Spleen (tissue), 11 donors: ENCODE measurements around the gene SSR3. TPM values are rescaled to one million over a fixed set of nuclear protein-coding genes. Genes with fewer than 3 reads are reported as not detected.

Experiments
- DNase-seq: peaks from one replicate; pipeline ENCODE4 v3.0.0-alpha.2; 2020
- H3K27ac ChIP-seq, 8 donors: fragments of 200-600 bp; sonication (generic) in 7 of 8; 1 replicate in 4 of 8; 2 replicates in 4 of 8; pipeline versions ENCODE4 v1.5.0 to v1.8.0; 2016 to 2021; ENCODE audit warnings: inconsistent platforms in 4 of 8, mild to moderate bottlenecking in 4 of 8, moderate library complexity in 1 of 8
- H3K27me3 ChIP-seq, 7 donors: fragments of 200-600 bp; sonication (generic) in 6 of 7; replicated peaks in 1 of 7; 1 replicate in 4 of 7; 2 replicates in 3 of 7; pipeline versions ENCODE4 v1.5.0 to v1.8.0; 2016 to 2021; ENCODE audit warnings: inconsistent platforms in 3 of 7, mild to moderate bottlenecking in 1 of 7
- H3K36me3 ChIP-seq, 6 donors: fragments of 200-600 bp; sonication (generic) in 5 of 6; 1 replicate in 4 of 6; 2 replicates in 2 of 6; pipeline versions ENCODE4 v1.5.0 to v1.8.0; 2016 to 2021; ENCODE audit warnings: inconsistent platforms in 2 of 6
- H3K4me1 ChIP-seq, 6 donors: fragments of 200-600 bp; sonication (generic) in 5 of 6; 1 replicate in 3 of 6; 2 replicates in 3 of 6; pipeline versions ENCODE4 v1.5.0 to v1.8.0; 2016 to 2021; ENCODE audit warnings: inconsistent platforms in 3 of 6
- H3K4me3 ChIP-seq, 8 donors: fragments of 200-600 bp; sonication (generic) in 7 of 8; 1 replicate in 4 of 8; 2 replicates in 4 of 8; pipeline versions ENCODE4 v1.5.0 to v1.8.0; 2016 to 2021; ENCODE audit warnings: inconsistent platforms in 4 of 8, mild to moderate bottlenecking in 4 of 8, moderate library complexity in 2 of 8
- H3K9me3 ChIP-seq, 8 donors: fragments of 200-600 bp; sonication (generic) in 7 of 8; 1 replicate in 4 of 8; 2 replicates in 4 of 8; pipeline versions ENCODE4 v1.5.0 to v1.8.0; 2016 to 2021; ENCODE audit warnings: inconsistent platforms in 4 of 8
- CTCF ChIP-seq, 11 experiments: fragments of 200-600 bp in 7 of 11; fragments of 450-650 bp in 4 of 11; sonication (generic) in 4 of 11; IDR thresholded peaks in 8 of 11; conservative IDR thresholded peaks in 3 of 11; 1 replicate in 7 of 11; 2 replicates in 4 of 11; pipeline versions ENCODE4 v1.4.0 to v1.8.0; 2016 to 2021; ENCODE audit warnings: antibody characterized with exemption in 11 of 11, inconsistent platforms in 4 of 11, mild to moderate bottlenecking in 1 of 11
- POLR2A ChIP-seq, 3 donors: fragments of 450-650 bp; IDR thresholded peaks; one replicate each; pipeline ENCODE4 v1.5.1; 2017; ENCODE audit warnings: antibody characterized with exemption in 3 of 3, mild to moderate bottlenecking in 1 of 3
- POLR2AphosphoS5 ChIP-seq, 3 donors: sonication (generic); formaldehyde crosslinking; IDR thresholded peaks; one replicate each; pipeline ENCODE4 v1.5.1; 2017; ENCODE audit warnings: antibody characterized with exemption in 3 of 3
- WGBS, 5 donors: extraction: QIAGEN DNeasy Blood & Tissue Kit in 3 of 5; methylation state at CpG; one replicate each; pipeline versions ENCODE4 v1.1.5 to v1.1.7; 2013 to 2018; 5-methylcytosine and 5-hydroxymethylcytosine counted together
- intact Hi-C: fragments of 100-400 bp; cut with DNase I; formaldehyde crosslinking; loops from one replicate; pipeline ENCODE4 v1.15.0; 2023; ENCODE audit warnings: low total_unique reads
- polyA plus RNA-seq, 3 donors: library from polyadenylated mRNA; stranded (reverse); fragments of 200-250 nt; gene quantifications; one replicate each; pipeline ENCODE4 v1.2.1, GENCODE V29; 2013
- total RNA-seq, 7 donors: library from RNA; depleted of rRNA in 3 of 7; stranded (reverse); fragments of >200 nt in 3 of 7; fragmentation: NEBNext Ultra II Directional in 4 of 7; extraction: Animal tissue kit (Norgen Biotek cat#: 25700) in 4 of 7; gene quantifications; one replicate each; pipeline versions ENCODE4 v1.1.0 to v1.2.1, GENCODE V29; 2016 to 2021
- donor health status: healthy with polysubstance abuse.
- donor health status: DM: no; HTN: no; CAD: no; lungs with moderate emphysema.
- donor health status: DM: no; HTN: no; CAD: no.
- donor health status: Bipolar disorder and iron deficiency.
- donor health status: healthy.
- donor health status: DM: no; HTN: no; CAD: no.
- donor health status: DM: yes; HTN: yes; CAD: no.

The SSR3 gene
- total and polyA plus RNA-seq, 10 donors, result 36.6 to 123 (median 96.7) TPM

- Histone ChIP-seq H3K27me3 (no peaks in the 10 kb centered on the region), H3K4me1 (no peaks in the 10 kb centered on the region), H3K36me3 (peaks cover 0 to 22% (median 2%) of the 10 kb centered on the region in 6 donors), H3K27ac (no peak overlapping the region), H3K4me3 (no peak overlapping the region), H3K9me3 (no peaks in the 10 kb centered on the region)
- WGBS, 5 donors, result 57 to 73% (median 62%) methylated on average over 3 of the region's 3 CpGs
- no peak for TF ChIP-seq CTCF (IDR thresholded peaks at IDR 0.05 in 8 of 11, conservative IDR thresholded peaks at IDR 0.05 in 3 of 11)
- TF ChIP-seq POLR2A (IDR thresholded peaks at IDR 0.05), result no peak
- TF ChIP-seq POLR2AphosphoS5 (IDR thresholded peaks at IDR 0.05), result no peak
- DNase-seq, result no peak
- intact Hi-C loops, result no loop called here
These were observed 22.2 kb downstream of the SSR3 start for GRCh38 chr3:156532730-156533129.

GRCh38 chr3:156530980-156531379 lies 23.9 kb downstream of the SSR3 start:
- H3K36me3 ChIP-seq, result peaks cover 0 to 13% (median 2%) of the 10 kb centered on the region in 6 donors
- WGBS, 5 donors, result 79 to 95% (median 93%) methylated on average over 5 of the region's 5 CpGs
- H3K4me1 ChIP-seq, result no peaks in the 10 kb centered on the region
- H3K27me3 ChIP-seq, result no peaks in the 10 kb centered on the region
- intact Hi-C loops, result no loop called here
- H3K9me3 ChIP-seq, result no peaks in the 10 kb centered on the region
- H3K27ac ChIP-seq, result no peak overlapping the region
- TF ChIP-seq CTCF (IDR thresholded peaks at IDR 0.05 in 8 of 11, conservative IDR thresholded peaks at IDR 0.05 in 3 of 11), result no peak
- no peak for TF ChIP-seq POLR2A (IDR thresholded peaks at IDR 0.05)
- no peak for TF ChIP-seq POLR2AphosphoS5 (IDR thresholded peaks at IDR 0.05)
- DNase-seq, result no peak
- H3K4me3 ChIP-seq, result no peak overlapping the region

GRCh38 chr3:156527060-156527459 lies 27.9 kb downstream of the SSR3 start:
- Histone ChIP-seq H3K9me3 (no peaks in the 10 kb centered on the region), H3K27ac (no peak overlapping the region), H3K36me3 (peaks cover 0 to 11% (median 2%) of the 10 kb centered on the region in 6 donors), H3K4me3 (no peak overlapping the region), H3K4me1 (peaks cover 0 to 8% (median 4%) of the 10 kb centered on the region in 6 donors), H3K27me3 (no peaks in the 10 kb centered on the region)
- no peak for DNase-seq
- TF ChIP-seq POLR2AphosphoS5 (IDR thresholded peaks at IDR 0.05) (no peak), POLR2A (IDR thresholded peaks at IDR 0.05) (no peak), CTCF (IDR thresholded peaks at IDR 0.05 in 8 of 11, conservative IDR thresholded peaks at IDR 0.05 in 3 of 11) (no peak)
- 63 to 100% (median 98%) methylated on average over 1 of the region's 1 CpG for WGBS, 5 donors
- intact Hi-C loops, result no loop called here

GRCh38 chr3:156525808-156526207 lies 29.1 kb downstream of the SSR3 start:
- DNase-seq, result no peak
- no peak for TF ChIP-seq CTCF (IDR thresholded peaks at IDR 0.05 in 8 of 11, conservative IDR thresholded peaks at IDR 0.05 in 3 of 11)
- TF ChIP-seq POLR2AphosphoS5 (IDR thresholded peaks at IDR 0.05), result no peak
- no peak for TF ChIP-seq POLR2A (IDR thresholded peaks at IDR 0.05)
- peaks cover 0 to 4% (median 0%) of the 10 kb centered on the region in 6 donors for H3K36me3 ChIP-seq
- H3K27ac ChIP-seq, result no peak overlapping the region
- intact Hi-C loops, result no loop called here
- H3K4me3 ChIP-seq, result no peak overlapping the region
- peaks cover 0 to 8% (median 4%) of the 10 kb centered on the region in 6 donors for H3K4me1 ChIP-seq
- H3K9me3 ChIP-seq, result no peaks in the 10 kb centered on the region
- 93 to 100% (median 100%) methylated on average over 1 of the region's 1 CpG for WGBS, 5 donors
- no peaks in the 10 kb centered on the region for H3K27me3 ChIP-seq
